Astrocyte (in vitro differentiated cells and primary cell): ENCODE results near the gene FBXL4.

Experiments used
- EZH2 ChIP-seq: IDR thresholded peaks from 2 replicates; pipeline ENCODE4 v1.6.1; 2012; ENCODE audit warnings: mild to moderate bottlenecking, low read length, inconsistent platforms; ENCODE audit not compliant: insufficient read depth
- TF ChIP-seq, protein P1 (sequence below): IDR thresholded peaks from 2 replicates; pipeline ENCODE4 v1.5.1; 2011; ENCODE audit warnings: low read depth, mild to moderate bottlenecking, inconsistent platforms, low read length, moderate library complexity; ENCODE audit not compliant: insufficient read depth

DNA sequence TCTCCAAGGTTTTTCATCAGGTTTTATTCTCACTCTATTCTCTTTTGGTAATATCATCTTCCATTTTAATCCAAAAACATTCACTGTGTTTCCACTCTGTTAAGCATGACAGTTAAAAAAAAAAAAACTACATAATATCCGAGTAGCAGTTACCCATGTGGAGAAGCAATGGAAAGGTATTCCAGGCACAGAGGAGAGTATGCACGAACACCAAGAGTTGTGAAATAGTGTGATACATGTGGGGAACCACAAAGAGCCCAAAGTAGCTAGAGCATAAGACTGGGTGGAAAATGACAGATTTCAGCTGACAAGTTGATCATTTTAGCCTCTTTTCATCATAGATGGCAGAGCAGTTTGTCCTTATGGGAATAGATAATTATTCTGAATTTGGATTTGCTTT is 19.9 kb upstream of the FBXL4 start:
- TF ChIP-seq EZH2: no peak
- TF ChIP-seq, protein P1, sequence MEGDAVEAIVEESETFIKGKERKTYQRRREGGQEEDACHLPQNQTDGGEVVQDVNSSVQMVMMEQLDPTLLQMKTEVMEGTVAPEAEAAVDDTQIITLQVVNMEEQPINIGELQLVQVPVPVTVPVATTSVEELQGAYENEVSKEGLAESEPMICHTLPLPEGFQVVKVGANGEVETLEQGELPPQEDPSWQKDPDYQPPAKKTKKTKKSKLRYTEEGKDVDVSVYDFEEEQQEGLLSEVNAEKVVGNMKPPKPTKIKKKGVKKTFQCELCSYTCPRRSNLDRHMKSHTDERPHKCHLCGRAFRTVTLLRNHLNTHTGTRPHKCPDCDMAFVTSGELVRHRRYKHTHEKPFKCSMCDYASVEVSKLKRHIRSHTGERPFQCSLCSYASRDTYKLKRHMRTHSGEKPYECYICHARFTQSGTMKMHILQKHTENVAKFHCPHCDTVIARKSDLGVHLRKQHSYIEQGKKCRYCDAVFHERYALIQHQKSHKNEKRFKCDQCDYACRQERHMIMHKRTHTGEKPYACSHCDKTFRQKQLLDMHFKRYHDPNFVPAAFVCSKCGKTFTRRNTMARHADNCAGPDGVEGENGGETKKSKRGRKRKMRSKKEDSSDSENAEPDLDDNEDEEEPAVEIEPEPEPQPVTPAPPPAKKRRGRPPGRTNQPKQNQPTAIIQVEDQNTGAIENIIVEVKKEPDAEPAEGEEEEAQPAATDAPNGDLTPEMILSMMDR: no peak
